GM18858 (cell line): ENCODE results near the gene SLC47A1.
"Not testable (repeated sequence)": the region's sequence is repeated elsewhere in the genome, so short reads cannot be mapped to it uniquely, and the experiment has no call there.

Experiments
- ATAC-seq: cut with Tn5 transposase; IDR thresholded peaks from one replicate; pipeline ENCODE4 v1.9.1; 2021; ENCODE audit not compliant: unreplicated experiment

SLC47A1 gene

DNA sequence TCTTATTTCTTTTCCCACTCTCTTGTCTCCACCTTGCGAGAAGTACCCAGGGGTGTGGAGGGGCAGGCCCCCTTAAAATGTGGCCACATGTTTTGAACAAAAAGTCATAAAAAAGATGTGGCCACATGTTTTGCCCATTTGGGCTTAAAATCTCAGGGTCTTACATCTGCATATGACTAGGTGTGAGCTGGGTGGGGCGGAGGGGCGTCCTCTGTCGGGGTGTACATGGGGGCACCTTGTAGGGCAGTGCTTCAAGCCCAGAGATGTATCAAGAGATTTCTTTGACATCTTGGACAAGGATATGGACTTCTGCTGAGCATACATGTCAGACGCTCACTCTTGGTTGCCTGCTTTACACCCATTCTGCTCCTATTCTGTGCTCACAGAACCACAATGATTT, 13.0 kb upstream of the SLC47A1 start:
- ATAC-seq, result no peak

GRCh38 chr17:19523690-19524089, 10.0 kb upstream of the SLC47A1 start:
- ATAC-seq, result no peak

GRCh38 chr17:19526950-19527349, 6.7 kb upstream of the SLC47A1 start:
- not testable (repeated sequence) for ATAC-seq

DNA sequence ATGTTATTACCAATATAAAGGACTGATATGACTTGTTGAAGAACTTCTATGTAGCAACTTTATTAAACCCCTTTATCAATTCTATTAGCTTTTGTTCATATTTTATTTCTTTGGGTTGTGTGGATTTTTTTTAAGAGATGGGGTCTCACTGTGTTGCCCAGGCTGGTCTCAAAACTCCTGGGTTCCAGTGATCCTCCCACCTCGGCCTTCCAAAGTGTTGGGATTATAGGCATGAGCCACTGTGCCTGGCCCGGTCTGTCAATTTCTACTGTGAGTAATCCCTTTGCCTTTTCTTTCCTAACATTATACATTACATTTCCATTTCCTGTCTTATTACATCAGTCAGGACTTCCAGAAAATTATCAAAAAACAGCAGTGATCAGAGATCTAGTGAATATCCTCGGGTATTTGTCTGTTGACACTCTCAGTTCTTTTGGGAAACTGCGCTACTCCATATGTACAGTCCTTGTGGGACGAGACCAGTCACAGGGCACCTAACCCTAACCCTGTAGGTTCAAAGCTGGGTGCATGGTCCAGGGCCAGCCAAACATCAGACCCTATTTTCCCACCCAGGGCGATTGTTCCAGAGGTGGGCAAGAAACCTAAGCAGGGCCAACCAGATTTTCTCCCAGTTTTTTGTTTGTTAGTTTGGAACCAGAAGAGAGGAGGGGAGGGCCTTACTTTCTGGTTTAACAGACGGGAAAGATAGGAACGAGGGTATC, 1.7 kb upstream of the SLC47A1 start:
- ATAC-seq, result no peak

DNA sequence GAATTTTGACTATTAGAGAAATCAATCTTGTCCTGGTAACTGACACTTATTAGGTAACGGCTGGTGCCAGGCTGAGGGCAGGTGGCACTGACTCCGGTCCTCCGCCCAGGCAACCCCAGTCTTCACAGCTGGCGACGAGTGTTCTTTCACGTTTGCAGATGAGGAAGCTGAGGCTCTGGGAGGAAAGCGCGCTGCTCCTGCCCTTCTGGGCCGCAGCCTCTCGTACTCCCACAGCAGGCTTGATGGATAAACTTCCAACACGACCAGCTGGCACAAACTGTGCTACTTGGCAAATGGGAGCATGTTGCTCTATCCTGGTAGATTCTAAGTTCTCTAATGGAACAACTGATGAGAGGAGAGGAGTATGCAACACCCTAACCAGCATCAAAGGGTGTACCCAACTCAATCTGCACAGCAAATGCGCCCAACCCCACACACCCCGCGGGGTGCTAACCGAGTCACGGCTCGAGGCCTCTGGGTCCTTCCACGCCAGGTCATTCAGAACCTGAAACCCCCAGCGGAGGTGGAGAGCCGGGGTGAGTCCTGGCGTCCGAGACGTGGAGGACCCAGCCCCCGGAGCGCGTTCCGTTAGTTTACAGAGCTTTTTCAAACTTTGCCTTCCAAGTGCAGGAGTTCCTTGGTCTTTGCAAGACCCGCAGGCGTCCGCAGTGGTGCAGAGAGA, 477 bp upstream of the SLC47A1 start:
- ATAC-seq, result no peak

- ATAC-seq, result no peak
These were observed 1.0 kb downstream of the SLC47A1 start for GRCh38 chr17:19534562-19535149.

DNA sequence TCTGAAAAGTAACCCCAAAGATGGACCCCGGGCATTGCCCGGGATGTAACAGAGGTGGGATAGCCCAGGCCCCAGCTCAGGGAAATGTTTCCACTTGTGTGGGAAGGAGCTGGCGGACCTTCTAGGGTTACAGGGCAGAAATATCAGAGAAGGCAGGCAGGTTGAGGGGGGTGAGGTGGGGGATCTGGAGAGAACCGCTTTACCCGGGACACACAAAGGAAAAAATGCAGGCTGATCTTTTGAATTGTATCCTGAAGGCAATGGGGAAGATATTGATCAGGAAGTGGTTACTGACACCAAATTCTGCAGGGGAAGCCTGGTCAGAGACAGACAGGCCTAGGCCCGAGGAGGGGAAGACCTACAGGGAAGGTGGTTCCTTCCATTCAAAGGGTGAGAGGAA, 3.5 kb downstream of the SLC47A1 start:
- no peak for ATAC-seq

DNA sequence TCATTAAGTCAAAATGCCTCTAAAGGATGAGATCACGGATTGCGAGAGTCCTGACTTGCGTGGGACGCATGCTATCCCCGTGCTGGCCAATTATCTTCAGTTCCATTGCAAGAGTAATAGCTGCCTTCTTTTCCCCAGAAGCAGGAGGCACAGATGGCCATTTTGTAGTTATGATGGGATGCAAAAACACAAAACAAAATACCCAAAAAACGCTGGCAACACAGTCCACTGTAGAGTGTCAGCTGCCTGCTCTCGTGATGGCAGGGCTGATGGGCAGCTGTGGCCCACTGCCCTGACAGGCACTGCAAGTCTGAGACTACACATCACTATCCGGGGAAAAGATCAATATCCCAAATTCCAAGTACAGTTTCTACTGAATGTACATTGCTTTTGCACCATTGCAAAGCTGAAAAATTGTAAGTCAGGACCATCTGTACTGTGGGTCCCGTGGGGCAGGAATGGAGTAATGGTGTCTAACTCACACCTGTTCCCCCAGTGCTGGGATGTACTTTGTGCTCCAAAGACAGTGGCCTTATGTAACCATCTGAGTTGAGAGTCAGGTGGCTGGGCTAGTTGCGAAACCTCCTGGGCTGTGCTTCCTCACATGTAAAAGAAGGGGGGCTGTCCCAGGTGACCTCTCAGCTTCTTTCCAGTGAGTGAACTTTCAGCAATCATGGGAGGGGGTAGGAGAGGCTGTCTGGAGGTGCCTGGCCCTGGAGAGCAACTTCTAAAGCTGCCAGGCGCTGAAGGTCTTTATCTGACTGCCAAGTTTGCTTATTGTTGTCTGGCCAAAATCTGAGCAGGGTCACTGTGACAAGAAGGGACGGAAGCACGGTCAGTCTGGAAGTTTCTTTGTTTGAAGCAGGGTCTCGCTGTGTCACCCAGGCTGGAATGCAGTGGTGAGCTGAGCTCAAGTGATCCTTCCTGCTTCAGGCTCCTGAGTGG, 4.7 kb downstream of the SLC47A1 start:
- no peak for ATAC-seq

- ATAC-seq, result no peak
These were observed 5.4 kb downstream of the SLC47A1 start for GRCh38 chr17:19539040-19539399.

- ATAC-seq, result no peak
These were observed 6.2 kb downstream of the SLC47A1 start for GRCh38 chr17:19539841-19540311.

GRCh38 chr17:19540706-19541370, 7.2 kb downstream of the SLC47A1 start:
- ATAC-seq, result no peak

GRCh38 chr17:19541445-19541844, 7.8 kb downstream of the SLC47A1 start:
- ATAC-seq, result no peak

- no peak for ATAC-seq
These were observed 8.6 kb downstream of the SLC47A1 start for GRCh38 chr17:19542247-19542646.

GRCh38 chr17:19544366-19544765, 10.7 kb downstream of the SLC47A1 start:
- ATAC-seq, result no peak

- no peak for ATAC-seq
These were observed 12.8 kb downstream of the SLC47A1 start for GRCh38 chr17:19546289-19547065.

DNA sequence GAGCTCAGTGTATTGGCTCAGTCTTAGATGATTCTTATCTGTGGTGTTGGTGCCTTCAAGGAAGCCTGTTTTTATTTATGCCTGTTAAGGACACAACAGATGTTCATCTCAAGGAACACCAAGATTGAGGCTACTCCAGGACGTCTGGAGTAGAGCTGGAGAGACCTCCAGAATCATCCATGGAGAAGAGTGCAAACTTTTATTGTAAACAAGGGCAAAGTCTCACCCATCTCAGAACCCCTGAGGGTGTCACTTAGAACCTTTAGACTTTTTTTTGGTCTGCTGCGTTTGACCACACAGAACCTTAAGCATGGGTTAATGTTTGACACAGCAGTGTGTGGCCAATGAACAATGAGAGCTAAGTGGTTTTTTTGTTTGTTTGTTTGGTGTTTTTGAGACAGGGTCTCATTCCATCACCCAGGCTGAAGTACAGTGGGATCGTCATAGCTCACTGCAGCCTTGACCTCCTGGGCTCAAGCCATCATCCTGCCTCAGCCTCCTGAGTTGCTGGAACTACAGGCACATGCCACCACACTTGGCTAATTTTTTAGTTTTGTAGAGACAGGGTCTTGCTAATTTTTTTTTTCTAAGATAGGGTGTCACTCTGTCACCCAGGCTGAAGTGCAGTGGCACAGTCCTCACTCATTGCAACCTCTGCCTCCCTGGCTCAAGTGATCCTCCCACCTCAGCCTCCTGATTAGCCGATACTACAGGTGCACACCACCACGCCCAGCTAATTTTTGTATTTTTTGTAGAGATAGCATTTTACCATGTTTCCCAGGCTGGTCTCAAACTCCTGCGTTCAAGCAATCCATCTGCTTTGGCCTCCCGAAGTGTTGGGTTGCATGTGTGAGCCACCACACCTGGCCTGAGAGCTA, 16.3 kb downstream of the SLC47A1 start:
- ATAC-seq, result no peak

GRCh38 chr17:19551165-19551564, 17.5 kb downstream of the SLC47A1 start:
- ATAC-seq, result no peak

- no peak for ATAC-seq
These were observed 18.0 kb downstream of the SLC47A1 start for GRCh38 chr17:19551591-19552148.

DNA sequence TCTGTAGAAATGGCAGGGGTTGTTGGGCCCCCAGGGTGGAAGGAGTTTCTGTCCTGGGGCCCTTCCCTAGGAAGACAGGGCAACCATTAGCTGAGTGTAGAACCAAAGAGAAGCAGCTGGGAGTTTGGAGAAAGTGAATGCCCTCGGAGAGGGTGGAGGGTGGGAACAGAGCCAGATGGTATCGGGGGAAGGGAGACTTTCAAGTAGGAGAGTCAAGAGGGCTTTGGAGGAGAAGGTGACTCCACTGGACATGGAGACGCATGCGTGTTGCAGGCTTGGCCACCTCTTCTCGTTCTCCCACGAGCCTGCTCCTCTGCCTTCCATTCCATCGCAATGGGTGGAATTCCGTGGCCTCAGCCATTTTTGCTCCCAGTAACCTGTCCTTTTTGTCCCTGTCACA, 19.4 kb downstream of the SLC47A1 start:
- no peak for ATAC-seq
